Parathyroid adenoma (tissue), 2 donors: Measurements from ENCODE around the gene CLEC4D.

Source experiments
- H2AFZ ChIP-seq: fragments of 300-600 bp; sonication (generic); one replicate; pipeline ENCODE4 v1.7.0; 2017; ENCODE audit warnings: antibody characterized with exemption, mild to moderate bottlenecking
- H3K27ac ChIP-seq: fragments of 300-600 bp; sonication (generic); one replicate; pipeline ENCODE4 v1.7.0; 2017
- H3K27me3 ChIP-seq: fragments of 300-600 bp; sonication (generic); one replicate; pipeline ENCODE4 v1.7.0; 2017; ENCODE audit warnings: low read length; ENCODE audit not compliant: control insufficient read depth, insufficient read depth
- H3K36me3 ChIP-seq: fragments of 300-600 bp; sonication (generic); one replicate; pipeline ENCODE4 v1.7.0; 2017; ENCODE audit warnings: low read length; ENCODE audit not compliant: control insufficient read depth, insufficient read depth
- H3K4me1 ChIP-seq: fragments of 300-600 bp; sonication (generic); one replicate; pipeline ENCODE4 v1.7.0; 2017; ENCODE audit warnings: control low read depth
- H3K4me2 ChIP-seq: fragments of 300-600 bp; sonication (generic); one replicate; pipeline ENCODE4 v1.7.0; 2017; ENCODE audit warnings: low read length
- H3K4me3 ChIP-seq: fragments of 300-600 bp; sonication (generic); one replicate; pipeline ENCODE4 v1.7.0; 2017; ENCODE audit warnings: low read depth, low read length
- H3K79me2 ChIP-seq: fragments of 300-600 bp; sonication (generic); one replicate; pipeline ENCODE4 v1.7.0; 2017; ENCODE audit warnings: control low read depth
- H3K9ac ChIP-seq: fragments of 300-600 bp; sonication (generic); one replicate; pipeline ENCODE4 v1.7.0; 2017; ENCODE audit warnings: mild to moderate bottlenecking
- H3K9me3 ChIP-seq: fragments of 300-600 bp; sonication (generic); one replicate; pipeline ENCODE4 v1.7.0; 2017; ENCODE audit warnings: low read length; ENCODE audit not compliant: control insufficient read depth
- TF ChIP-seq, protein P1 (sequence below): fragments of 300-600 bp; sonication (generic); IDR thresholded peaks from one replicate; pipeline ENCODE4 v1.7.0; 2017; ENCODE audit warnings: antibody characterized with exemption, mild to moderate bottlenecking
- donor health status: primary hyperparathyroidism.

The CLEC4D gene

DNA sequence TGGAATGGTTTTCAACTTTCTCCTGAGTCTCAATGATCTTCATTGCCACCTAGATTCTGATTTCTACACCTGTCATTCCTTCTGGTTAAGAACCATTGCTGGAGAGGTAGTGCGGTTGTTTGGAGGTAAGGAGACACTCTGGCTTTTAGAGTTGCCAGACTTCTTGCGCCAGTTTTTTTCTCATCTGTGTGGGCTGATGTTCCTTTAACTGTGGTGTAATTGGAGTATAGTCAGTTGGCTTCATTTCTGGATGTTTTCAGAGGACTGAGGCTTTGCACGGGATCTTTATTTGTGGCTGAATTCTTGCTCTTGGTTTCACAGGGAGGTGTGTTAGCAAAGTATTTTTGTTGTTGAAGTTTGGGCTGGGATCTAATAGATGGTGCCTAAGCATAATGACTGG lies 5.7 kb upstream of the CLEC4D start:
- Histone ChIP-seq H3K9ac (no peak overlapping the region), H3K4me1 (no peaks in the 10 kb centered on the region), H3K27me3 (no peaks in the 10 kb centered on the region), H3K4me2 (no peak overlapping the region), H3K27ac (no peak overlapping the region), H3K9me3 (no peaks in the 10 kb centered on the region), H3K4me3 (no peak overlapping the region), H3K36me3 (no peaks in the 10 kb centered on the region), H2AFZ (no peak overlapping the region), H3K79me2 (no peaks in the 10 kb centered on the region)
- TF ChIP-seq, protein P1, sequence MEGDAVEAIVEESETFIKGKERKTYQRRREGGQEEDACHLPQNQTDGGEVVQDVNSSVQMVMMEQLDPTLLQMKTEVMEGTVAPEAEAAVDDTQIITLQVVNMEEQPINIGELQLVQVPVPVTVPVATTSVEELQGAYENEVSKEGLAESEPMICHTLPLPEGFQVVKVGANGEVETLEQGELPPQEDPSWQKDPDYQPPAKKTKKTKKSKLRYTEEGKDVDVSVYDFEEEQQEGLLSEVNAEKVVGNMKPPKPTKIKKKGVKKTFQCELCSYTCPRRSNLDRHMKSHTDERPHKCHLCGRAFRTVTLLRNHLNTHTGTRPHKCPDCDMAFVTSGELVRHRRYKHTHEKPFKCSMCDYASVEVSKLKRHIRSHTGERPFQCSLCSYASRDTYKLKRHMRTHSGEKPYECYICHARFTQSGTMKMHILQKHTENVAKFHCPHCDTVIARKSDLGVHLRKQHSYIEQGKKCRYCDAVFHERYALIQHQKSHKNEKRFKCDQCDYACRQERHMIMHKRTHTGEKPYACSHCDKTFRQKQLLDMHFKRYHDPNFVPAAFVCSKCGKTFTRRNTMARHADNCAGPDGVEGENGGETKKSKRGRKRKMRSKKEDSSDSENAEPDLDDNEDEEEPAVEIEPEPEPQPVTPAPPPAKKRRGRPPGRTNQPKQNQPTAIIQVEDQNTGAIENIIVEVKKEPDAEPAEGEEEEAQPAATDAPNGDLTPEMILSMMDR, result no peak

DNA sequence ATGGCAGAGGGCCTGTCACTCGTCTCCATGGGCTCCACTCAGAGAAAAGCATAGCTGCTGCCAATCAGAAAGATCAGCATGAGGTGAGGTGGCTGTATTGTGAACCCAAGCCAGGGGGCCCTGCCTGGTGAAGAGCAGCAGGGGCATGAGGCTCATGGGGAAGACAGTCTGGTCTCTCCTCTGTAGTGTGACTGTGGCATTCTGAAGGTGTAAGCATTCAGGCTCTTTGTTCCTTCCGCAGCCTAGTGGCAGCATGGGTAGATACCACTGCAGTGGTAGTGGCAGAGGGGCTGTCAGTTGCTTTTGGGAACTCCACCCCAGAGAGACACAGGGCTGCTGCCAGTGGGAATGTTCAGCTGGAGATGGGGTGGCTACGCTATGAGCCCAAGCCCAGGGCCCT lies 5.1 kb upstream of the CLEC4D start:
- Histone ChIP-seq H3K36me3 (no peaks in the 10 kb centered on the region), H2AFZ (no peak overlapping the region), H3K27ac (no peak overlapping the region), H3K9me3 (no peaks in the 10 kb centered on the region), H3K4me1 (no peaks in the 10 kb centered on the region), H3K4me2 (no peak overlapping the region), H3K9ac (no peak overlapping the region), H3K79me2 (no peaks in the 10 kb centered on the region), H3K27me3 (no peaks in the 10 kb centered on the region), H3K4me3 (no peak overlapping the region)
- TF ChIP-seq, protein P1, result no peak

DNA sequence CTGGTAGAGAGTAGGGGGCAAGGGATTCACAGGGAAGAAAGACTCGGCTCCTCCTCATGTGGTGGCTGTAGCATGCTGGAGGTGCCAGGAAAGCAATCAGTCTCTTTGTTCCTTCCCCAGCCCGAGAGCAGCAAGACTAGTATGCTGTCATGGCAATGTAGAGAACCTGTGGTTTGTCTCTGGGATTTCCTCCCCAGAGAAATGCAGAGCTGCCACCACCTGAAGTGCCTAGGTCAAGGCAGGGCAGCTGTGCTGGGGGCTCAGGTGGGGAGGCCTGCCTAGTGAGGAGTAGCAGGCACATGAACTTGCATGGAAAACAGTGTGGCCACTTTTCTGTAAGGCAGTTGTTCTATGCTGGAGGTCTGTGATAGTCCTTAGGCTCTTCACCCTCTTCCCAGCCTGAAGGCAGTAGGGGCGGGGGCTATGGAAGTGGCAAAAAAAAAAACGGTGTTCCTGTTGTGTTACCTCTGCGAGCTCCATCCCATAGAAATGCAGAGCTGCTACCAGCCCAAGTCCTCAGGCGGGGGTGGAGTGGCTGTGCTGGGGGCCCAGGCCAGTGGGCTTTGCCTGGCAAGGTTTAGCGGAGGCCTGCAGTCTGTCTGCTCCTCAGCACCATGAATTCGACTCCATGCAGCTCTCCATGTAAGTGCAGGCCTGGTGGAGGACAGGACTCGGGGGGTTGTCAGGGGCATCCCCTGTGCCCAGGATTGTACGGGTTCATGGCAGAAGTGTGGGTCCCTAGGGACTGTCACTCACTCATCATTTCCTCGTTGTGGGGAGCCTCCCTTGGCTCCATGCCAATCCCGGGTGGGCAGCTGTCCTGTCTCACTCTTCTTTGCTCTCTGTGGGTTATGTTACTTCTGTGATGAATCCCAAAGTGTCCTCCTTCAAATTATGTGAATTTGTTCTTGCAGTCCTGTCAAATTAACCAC lies 4.1 kb upstream of the CLEC4D start:
- no peaks in the 10 kb centered on the region for H3K4me1 ChIP-seq
- no peak overlapping the region for H3K4me3 ChIP-seq
- H3K4me2 ChIP-seq, result no peak overlapping the region
- no peak overlapping the region for H3K9ac ChIP-seq
- H3K27ac ChIP-seq, result no peak overlapping the region
- TF ChIP-seq, protein P1, result no peak
- H3K79me2 ChIP-seq, result no peaks in the 10 kb centered on the region
- no peaks in the 10 kb centered on the region for H3K36me3 ChIP-seq
- no peak overlapping the region for H2AFZ ChIP-seq
- H3K27me3 ChIP-seq, result no peaks in the 10 kb centered on the region
- no peaks in the 10 kb centered on the region for H3K9me3 ChIP-seq

DNA sequence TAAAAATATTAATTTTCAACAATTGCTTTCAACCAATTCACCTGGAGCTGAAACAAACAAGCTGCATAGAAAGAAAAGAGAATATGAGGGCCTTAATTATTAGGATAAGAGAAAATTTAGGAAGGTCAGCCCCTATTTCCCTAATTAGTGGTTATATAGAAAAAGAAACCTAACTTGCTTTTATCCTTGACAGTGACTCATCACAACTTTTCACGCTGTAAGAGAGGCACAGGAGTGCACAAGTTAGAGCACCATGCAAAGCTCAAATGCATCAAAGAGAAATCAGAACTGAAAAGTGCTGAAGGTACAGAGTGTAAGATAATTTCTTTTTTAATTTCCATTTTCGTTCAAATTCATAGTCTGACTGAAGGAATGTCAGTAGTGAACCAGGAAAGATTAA lies 4.7 kb downstream of the CLEC4D start:
- no peak overlapping the region for H3K9ac ChIP-seq
- TF ChIP-seq, protein P1, result no peak
- H3K79me2 ChIP-seq, result no peaks in the 10 kb centered on the region
- H3K4me2 ChIP-seq, result no peak overlapping the region
- H3K36me3 ChIP-seq, result no peaks in the 10 kb centered on the region
- no peaks in the 10 kb centered on the region for H3K27me3 ChIP-seq
- H3K4me3 ChIP-seq, result no peak overlapping the region
- no peaks in the 10 kb centered on the region for H3K4me1 ChIP-seq
- H3K9me3 ChIP-seq, result no peaks in the 10 kb centered on the region
- H2AFZ ChIP-seq, result no peak overlapping the region
- no peak overlapping the region for H3K27ac ChIP-seq

DNA sequence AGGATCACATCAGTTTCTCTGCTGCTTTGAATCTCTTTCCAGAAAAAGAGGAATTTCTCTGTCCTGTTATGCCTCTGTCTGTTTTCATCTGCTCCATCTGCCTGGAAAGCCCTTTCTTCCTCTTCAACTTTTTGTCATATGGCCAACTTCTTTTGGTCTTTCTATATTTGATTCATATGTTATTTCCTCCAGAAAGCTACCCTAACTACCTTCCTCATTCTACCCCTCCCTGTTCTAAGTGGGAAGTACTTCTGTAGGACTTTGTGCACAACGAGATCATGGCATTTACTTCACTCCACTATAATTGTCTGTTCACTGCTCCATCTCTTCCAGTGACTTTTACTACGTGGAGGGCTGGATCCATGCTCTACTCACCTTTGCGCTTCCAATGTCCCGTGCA lies 5.9 kb downstream of the CLEC4D start:
- H3K27me3 ChIP-seq, result no peaks in the 10 kb centered on the region
- H3K36me3 ChIP-seq, result no peaks in the 10 kb centered on the region
- no peaks in the 10 kb centered on the region for H3K9me3 ChIP-seq
- no peak overlapping the region for H2AFZ ChIP-seq
- H3K4me1 ChIP-seq, result no peaks in the 10 kb centered on the region
- H3K27ac ChIP-seq, result no peak overlapping the region
- no peaks in the 10 kb centered on the region for H3K79me2 ChIP-seq
- H3K4me3 ChIP-seq, result no peak overlapping the region
- no peak overlapping the region for H3K4me2 ChIP-seq
- TF ChIP-seq, protein P1, result no peak
- H3K9ac ChIP-seq, result no peak overlapping the region
